HUDEP-2 (cell line): Measurements from ENCODE around the gene OPA3.
"Not testable (repeated sequence)": the region's sequence is repeated elsewhere in the genome, so short reads cannot be mapped to it uniquely, and the experiment has no call there.

Experiments used
- DNase-seq, 76 experiments: peaks; one replicate each; lab custom pipeline; 2025; ENCODE audit not compliant: unreplicated experiment in 76 of 76; lab: John Stamatoyannopoulos, UW

OPA3 gene

DNA sequence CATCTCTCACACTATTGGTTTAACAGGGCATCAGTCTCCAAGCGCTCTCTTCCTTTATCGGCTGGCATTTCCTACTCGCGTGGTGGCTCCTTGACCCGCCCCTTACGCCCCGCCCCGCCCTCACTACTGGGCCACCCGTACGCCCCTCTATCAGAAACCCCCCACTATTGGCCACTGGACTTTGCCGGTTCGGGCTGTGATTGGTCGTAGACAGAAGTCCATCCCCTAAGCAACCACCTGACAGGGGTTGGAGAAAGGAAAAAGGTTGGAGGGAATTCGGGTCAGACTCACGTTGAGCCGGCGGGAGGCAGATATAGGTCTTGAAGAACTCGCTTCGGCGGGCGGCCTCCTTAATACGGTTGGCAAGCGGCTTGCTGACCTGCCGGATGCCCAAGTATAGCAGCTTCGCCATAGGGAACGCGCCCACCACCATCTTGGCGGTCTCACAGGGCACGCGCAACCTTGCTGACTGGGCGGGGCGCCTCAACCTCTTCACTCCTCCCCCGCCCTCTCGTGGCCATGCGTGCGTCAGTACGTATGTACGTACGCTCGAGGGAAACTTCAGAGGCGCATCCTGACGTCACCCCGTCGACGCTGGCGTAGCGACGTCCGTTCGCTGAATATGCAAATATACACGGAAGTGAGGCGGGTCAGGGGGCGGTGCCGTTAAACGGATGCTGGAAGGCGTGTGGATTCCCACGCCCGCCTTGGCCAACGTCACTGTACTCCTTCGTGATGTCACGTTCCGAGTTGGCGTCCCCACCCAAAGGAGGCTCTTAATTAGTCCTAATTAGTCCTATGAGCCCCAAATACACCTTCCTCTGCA is at the start of gene OPA3:
Gene OPA3, minus strand, starts transcription at position 471 of the 826 bp plus-strand sequence. Its CDS starts 38 bp downstream, at position 433.
- DNase-seq, result peak; percentile 85 to 100 (median 100)

- peak in 73 of 76 experiments; percentile 54 to 93 (median 84) for DNase-seq
These were observed 48.0 kb upstream of the OPA3 start for GRCh38 chr19:45632468-45633196.

GRCh38 chr19:45630463-45630862 is 45.9 kb upstream of the OPA3 start:
- DNase-seq, result no peak

DNA sequence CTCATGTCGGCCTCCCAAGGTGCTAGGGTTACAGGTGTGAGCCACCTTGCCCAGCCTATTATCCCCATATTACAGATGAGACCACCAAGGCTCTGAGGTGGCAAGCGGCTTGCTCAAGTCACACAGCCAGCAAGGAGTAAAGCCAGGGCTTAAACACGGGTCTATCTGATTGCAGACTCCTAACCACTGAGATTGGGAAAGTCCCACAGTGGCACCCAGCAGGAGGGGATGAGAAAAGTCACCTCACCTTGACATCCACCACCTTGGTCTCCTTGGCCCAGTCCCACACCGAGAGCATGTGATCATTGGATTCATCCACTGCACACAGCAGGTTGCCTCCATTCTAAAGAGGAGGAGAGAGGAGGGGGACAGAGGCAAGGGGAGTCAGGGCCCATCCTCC is 45.1 kb upstream of the OPA3 start:
- no peak for DNase-seq

DNA sequence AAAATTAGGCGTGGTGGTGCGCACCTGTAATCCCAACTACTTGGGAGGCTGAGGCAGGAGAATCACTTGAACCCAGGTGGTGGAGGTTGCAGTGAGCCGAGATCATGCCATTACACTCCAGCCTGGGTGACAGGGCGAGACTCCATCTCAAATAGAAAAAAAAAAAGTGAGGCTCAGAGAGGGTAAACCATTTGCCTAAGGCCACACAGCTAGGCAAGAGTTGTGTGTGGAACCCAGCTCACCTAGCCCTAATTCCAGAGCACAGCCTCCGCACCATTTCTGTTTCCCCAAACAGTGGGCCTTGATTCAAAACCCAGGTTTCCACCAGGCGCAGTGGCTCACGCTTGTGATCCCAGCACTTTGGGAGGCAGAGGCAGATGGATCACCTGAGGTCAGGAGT is 43.6 kb upstream of the OPA3 start:
- DNase-seq, result not testable (repeated sequence)

DNA sequence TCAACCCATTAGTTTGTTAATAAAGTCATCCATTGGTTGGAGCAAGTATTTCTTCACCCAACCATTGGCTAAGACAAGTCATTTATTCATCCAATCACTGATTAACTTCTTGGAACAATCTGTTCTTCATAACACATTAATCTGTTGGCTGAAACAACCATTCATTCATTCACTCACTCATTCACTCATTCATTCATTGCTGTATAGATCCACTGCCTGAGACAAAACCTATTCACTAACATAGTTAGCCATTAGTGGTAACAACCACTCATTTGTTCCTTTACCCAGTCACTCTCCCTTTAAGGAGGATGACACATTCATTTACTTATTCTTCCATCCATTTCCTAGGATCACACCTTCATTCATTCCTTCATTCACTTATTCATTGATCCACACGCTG is 39.4 kb upstream of the OPA3 start:
- DNase-seq, result no peak

DNA sequence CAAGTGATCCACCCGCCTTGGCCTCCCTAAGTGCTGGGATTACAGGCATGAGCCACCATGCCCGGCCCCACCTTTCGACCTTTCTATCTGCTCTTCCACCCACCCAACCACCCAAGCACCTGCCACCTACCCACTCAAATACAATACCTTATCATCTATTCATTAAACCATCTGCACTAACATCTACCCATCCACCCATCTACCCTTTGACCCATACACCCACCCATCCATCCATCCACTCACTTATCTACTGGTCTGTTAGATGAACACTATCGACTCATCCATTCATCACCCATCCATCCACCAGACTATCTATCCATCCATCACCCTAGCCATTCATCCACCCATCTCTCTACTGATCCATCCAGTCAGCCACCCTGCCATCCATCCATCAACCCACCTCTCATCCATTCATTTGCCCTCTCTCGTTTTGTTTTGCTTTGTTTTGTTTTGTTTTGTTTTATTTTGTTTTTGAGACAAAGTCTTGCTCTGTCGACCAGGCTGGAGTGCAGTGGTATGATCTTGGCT is 37.4 kb upstream of the OPA3 start:
- DNase-seq, result no peak

GRCh38 chr19:45621389-45621788 is 36.8 kb upstream of the OPA3 start:
- no peak for DNase-seq

GRCh38 chr19:45616704-45617017 is 32.1 kb upstream of the OPA3 start:
- DNase-seq, result no peak

GRCh38 chr19:45615795-45616703 is 31.4 kb upstream of the OPA3 start:
- peak in 75 of 76 experiments; percentile 56 to 99 (median 96) for DNase-seq

GRCh38 chr19:45615056-45615455 is 30.5 kb upstream of the OPA3 start:
- not testable (repeated sequence) for DNase-seq

DNA sequence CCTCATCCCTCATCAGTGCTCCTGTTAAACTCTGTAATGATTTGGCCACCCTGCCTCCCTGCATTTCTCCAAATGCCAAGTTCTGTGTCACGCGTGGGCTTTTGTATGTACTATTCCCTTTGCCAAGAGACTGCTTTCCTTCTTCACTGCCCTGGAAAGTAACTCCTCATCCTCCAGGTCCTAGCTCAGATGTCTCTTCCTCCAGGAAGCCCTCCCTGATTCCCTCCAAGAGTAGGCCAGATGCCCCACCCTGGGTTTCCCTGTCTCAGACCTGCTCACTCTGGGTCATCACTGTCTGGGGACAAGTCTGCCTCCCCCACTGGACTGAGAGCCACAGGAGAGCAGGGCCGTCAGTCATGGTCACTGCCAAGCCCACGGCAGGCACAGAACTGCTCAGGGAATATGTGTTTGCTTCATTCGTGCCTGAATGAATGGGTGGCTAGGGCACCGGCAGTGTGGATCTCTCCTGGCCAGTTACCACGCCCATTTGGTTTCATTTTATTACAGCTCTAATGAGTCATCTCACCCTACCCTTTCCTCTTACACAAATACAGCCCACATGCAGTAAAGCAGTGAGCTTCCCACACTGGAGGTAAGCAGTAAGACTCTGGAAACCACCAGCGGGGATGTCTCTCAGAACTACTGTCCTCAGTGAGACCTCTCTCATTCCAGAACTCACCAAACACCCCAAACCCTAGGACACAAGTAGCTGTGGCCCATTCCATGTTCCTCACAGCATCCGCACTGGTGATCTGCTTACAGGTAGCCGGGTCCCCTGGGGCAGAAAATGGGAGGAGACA is 29.5 kb upstream of the OPA3 start:
- peak in 41 of 76 experiments; percentile 10 to 77 (median 36) for DNase-seq

DNA sequence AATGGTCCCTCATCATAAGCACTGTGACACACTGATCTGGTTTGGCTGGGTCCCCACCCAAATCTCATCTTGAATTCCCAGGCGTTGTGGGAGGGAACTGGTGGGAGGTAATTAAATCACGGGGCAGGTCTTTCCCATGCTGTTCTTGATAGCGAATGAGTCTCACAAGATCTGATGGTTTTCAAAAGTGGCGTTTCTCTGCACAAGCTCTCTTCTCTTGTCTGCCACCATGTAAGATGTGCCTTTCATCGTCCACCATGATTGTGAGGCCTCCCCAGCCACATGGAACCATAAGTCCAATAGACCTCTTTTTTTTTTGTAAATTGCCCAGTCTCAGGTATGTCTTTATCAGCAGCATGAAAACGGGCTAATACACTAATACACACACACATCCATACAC is 24.3 kb upstream of the OPA3 start:
- DNase-seq, result no peak

DNA sequence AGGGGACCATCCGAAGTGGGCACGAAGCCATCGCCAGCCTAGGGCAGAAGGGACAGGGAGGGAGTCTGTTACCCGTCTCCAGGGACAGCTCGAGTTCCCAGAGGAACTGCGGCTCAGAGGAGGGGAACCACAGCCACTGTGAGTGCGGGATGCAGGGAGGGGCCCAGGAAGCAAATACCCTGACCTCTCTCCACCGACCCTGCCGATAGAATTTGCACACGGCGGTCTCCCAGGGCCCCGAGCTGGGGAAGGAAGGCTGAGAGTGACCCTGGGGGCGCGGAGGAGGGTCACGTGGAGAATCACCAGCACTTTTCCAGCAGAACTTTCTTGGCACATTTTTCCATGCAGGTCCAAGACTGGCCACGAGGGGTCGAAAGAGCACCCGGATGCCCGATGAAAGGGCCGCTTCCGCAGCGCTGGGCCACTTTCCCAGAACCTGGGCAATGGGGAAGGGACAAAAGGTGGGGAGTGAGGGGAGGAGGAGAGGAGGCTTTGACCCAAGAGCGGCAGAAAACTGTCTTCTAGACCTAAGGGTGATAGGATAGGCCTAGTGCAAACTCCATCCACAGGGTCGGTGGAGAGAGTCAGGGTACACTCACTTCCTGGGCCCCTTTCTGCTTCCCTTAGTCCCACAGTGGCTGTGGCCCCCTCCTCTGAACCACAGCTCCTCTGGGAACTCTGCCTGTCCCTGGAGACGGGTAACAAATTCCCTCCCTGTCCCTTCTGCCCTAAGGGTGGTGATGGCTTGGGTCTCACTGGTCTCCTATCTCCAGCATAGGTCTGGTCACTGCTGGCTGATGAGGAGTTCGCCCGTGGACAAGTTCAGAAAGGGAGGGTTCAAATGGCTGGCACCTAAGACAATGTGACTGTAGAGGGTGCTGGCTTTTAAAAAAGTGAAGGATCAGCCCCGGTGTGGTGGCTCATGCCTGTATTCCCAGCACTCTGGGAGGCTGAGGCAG is 22.7 kb upstream of the OPA3 start:
- peak in 47 of 76 experiments; percentile 11 to 62 (median 41) for DNase-seq

- peak in 1 of 76 experiments; percentile 20 for DNase-seq
These were observed 17.1 kb upstream of the OPA3 start, which contains the start of gene GPR4 for GRCh38 chr19:45601524-45602374. Gene GPR4 (minus strand): TSS chr19:45602212. CDS start chr19:45591866, 10,346 bp downstream.

- no peak for DNase-seq
These were observed 16.5 kb upstream of the OPA3 start for GRCh38 chr19:45601115-45601514.

- DNase-seq, result no peak
These were observed 15.8 kb upstream of the OPA3 start for GRCh38 chr19:45600340-45600885.
